Neuronal stem cell (in vitro differentiated cells): Measurements from ENCODE around the gene NDUFA8.

ENCODE experiments used
- DNase-seq: peaks from one replicate; pipeline ENCODE4 v3.0.0-alpha.2; 2013; ENCODE audit warnings: low spot score
- H2AFZ ChIP-seq: one replicate; pipeline ENCODE4 v1.6.1; 2013; ENCODE audit warnings: mild to moderate bottlenecking, low read length, inconsistent platforms
- H2AK5ac ChIP-seq: 2 replicates; pipeline ENCODE4 v1.6.1; 2013; ENCODE audit warnings: low read depth, mild to moderate bottlenecking, inconsistent platforms, low read length, moderate library complexity, mixed read lengths
- H2BK120ac ChIP-seq: 2 replicates; pipeline ENCODE4 v1.6.1; 2013; ENCODE audit warnings: low read depth, mild to moderate bottlenecking, inconsistent platforms, low read length, moderate library complexity, mixed read lengths
- H2BK12ac ChIP-seq: one replicate; pipeline ENCODE4 v1.6.1; 2013; ENCODE audit warnings: low read length, inconsistent platforms
- H2BK15ac ChIP-seq: 2 replicates; pipeline ENCODE4 v1.6.1; 2013; ENCODE audit warnings: mild to moderate bottlenecking, low read length, inconsistent platforms, mixed read lengths
- H2BK5ac ChIP-seq: one replicate; pipeline ENCODE4 v1.6.1; 2013; ENCODE audit warnings: inconsistent platforms, mild to moderate bottlenecking, low read length, moderate library complexity
- H3K14ac ChIP-seq: one replicate; pipeline ENCODE4 v1.6.1; 2013; ENCODE audit warnings: low read length, inconsistent platforms
- H3K18ac ChIP-seq: 2 replicates; pipeline ENCODE4 v1.6.1; 2013; ENCODE audit warnings: low read length, inconsistent platforms
- H3K23ac ChIP-seq: 2 replicates; pipeline ENCODE4 v1.6.1; 2013; ENCODE audit warnings: low read depth, mild to moderate bottlenecking, mixed read lengths, low read length, inconsistent platforms; ENCODE audit not compliant: poor library complexity
- H3K27ac ChIP-seq: replicated peaks from 3 replicates; pipeline ENCODE4 v1.5.1; 2013; ENCODE audit warnings: low read length, inconsistent platforms
- H3K27me3 ChIP-seq, 3 experiments: 2 replicates each; pipeline ENCODE4 v1.6.1; 2013; ENCODE audit warnings: low read length in 3 of 3, mild to moderate bottlenecking in 2 of 3, inconsistent platforms in 1 of 3, low read depth in 1 of 3, mixed read lengths in 1 of 3, moderate library complexity in 1 of 3; ENCODE audit not compliant: control insufficient read depth in 3 of 3, insufficient read depth in 3 of 3
- H3K36me3 ChIP-seq, 2 donors: replicated peaks in 1 of 2; 2 replicates each; pipeline ENCODE4 v1.6.1; 2013; ENCODE audit warnings: low read length in 2 of 2; ENCODE audit not compliant: control insufficient read depth in 2 of 2, insufficient read depth in 2 of 2
- H3K4ac ChIP-seq: 2 replicates; pipeline ENCODE4 v1.6.1; 2013; ENCODE audit warnings: inconsistent platforms, mild to moderate bottlenecking, low read length, moderate library complexity
- H3K4me1 ChIP-seq, 2 donors: 1 replicate in 1 of 2; 2 replicates in 1 of 2; pipeline ENCODE4 v1.6.1; 2013; ENCODE audit warnings: low read length in 2 of 2, low read depth in 1 of 2; ENCODE audit not compliant: control insufficient read depth in 2 of 2, insufficient read depth in 1 of 2
- H3K4me2 ChIP-seq: one replicate; pipeline ENCODE4 v1.6.1; 2013; ENCODE audit warnings: mild to moderate bottlenecking, low read length, inconsistent platforms; ENCODE audit not compliant: insufficient read depth, poor library complexity, severe bottlenecking
- H3K4me3 ChIP-seq, 2 donors: 2 replicates each; pipeline ENCODE4 v1.5.1; 2013; ENCODE audit warnings: low read length in 2 of 2, mild to moderate bottlenecking in 2 of 2, inconsistent platforms in 1 of 2, moderate library complexity in 1 of 2
- H3K79me1 ChIP-seq: one replicate; pipeline ENCODE4 v1.6.1; 2013; ENCODE audit warnings: low read depth, mild to moderate bottlenecking, inconsistent platforms, low read length, moderate library complexity
- H3K9ac ChIP-seq: one replicate; pipeline ENCODE4 v1.6.1; 2013; ENCODE audit warnings: mild to moderate bottlenecking, low read depth, low read length, inconsistent platforms; ENCODE audit not compliant: poor library complexity
- H3K9me3 ChIP-seq, 2 donors: replicated peaks in 1 of 2; 2 replicates each; pipeline versions ENCODE3 to v1.6.1; 2013; ENCODE audit warnings: low read length in 2 of 2, mild to moderate bottlenecking in 2 of 2, inconsistent platforms in 1 of 2, low read depth in 1 of 2, mixed read lengths in 1 of 2, moderate library complexity in 1 of 2; ENCODE audit not compliant: control insufficient read depth in 2 of 2, insufficient read depth in 1 of 2
- H4K8ac ChIP-seq: one replicate; pipeline ENCODE4 v1.6.1; 2013; ENCODE audit warnings: low read depth, mild to moderate bottlenecking, inconsistent platforms, low read length, moderate library complexity
- H4K91ac ChIP-seq: one replicate; pipeline ENCODE4 v1.6.1; 2013; ENCODE audit warnings: low read length, low read depth, mild to moderate bottlenecking, inconsistent platforms; ENCODE audit not compliant: poor library complexity
- WGBS, 2 donors: extraction: QIAGEN DNeasy Blood & Tissue Kit; methylation state at CpG; one replicate each; pipeline ENCODE4 v1.1.7; 2013; ENCODE audit warnings: missing lambda C conversion rate in 2 of 2, mixed read lengths in 1 of 2; ENCODE audit not compliant: insufficient read length in 2 of 2, insufficient replicate concordance in 1 of 2; ENCODE audit errors: extremely low coverage in 2 of 2; 5-methylcytosine and 5-hydroxymethylcytosine counted together

NDUFA8 gene

DNA sequence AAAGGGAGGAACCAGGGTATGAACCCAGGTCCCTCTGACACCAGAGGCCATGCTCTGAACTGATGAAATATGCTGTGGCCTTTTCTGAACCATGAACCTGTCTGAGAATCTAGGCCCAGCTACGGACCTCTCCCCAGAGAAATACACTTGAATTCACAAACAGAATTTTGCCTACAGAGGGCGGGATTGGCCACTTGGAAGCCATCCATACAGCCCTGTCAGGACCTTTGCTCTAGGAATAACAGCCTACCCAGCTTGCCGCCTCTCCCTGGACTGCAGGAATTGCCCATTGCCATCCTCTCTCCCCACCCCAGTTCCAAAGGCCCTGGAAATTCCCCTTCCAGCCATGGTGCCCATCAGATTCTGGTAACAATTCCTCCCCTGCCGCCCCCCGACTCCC, 26.7 kb upstream of the NDUFA8 start:
- Histone ChIP-seq H3K4me3 (no peak overlapping the region), H3K18ac (no peak overlapping the region), H2BK120ac (no peak overlapping the region), H4K8ac (no peak overlapping the region), H2AFZ (no peak overlapping the region), H3K79me1 (no peaks in the 10 kb centered on the region), H3K9ac (no peak overlapping the region), H3K27me3 (peaks cover 0 to 57% (median 0%) of the 10 kb centered on the region in 3 experiments), H3K4me2 (no peak overlapping the region), H3K14ac (no peak overlapping the region), H3K9me3 (no peaks in the 10 kb centered on the region), H2BK12ac (no peak overlapping the region), H3K4ac (no peak overlapping the region), H3K4me1 (peaks cover 0 to 2% of the 10 kb centered on the region in 2 donors), H3K36me3 (no peaks in the 10 kb centered on the region), H4K91ac (no peak overlapping the region), H2AK5ac (no peak overlapping the region), H2BK15ac (no peak overlapping the region), H3K27ac (no peak overlapping the region), H3K23ac (no peak overlapping the region), H2BK5ac (no peak overlapping the region)
- WGBS, 2 donors = no CpG with 5 or more reads among the region's 5 CpGs
- no peak for DNase-seq

DNA sequence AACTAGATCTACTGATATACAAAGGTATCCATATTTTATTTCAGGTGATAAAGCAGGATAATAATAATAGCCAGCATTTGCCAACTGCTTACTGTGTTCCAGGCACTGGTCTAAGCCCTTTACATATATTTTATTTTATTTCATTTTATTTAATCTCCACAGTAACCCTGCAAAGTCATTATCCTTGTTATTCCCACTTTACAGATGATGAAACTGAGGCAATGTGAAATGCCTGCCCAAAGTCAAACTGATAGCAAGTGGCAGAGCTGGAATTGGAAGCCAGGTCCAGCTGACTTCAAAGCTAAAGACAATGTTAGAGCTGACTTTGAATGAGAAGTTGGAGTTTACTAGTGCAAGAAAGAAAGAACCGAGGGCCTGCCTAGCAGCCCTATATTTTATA, 25.0 kb upstream of the NDUFA8 start:
- Histone ChIP-seq H3K4me3 (no peak overlapping the region), H4K8ac (no peak overlapping the region), H2BK15ac (no peak overlapping the region), H2BK120ac (no peak overlapping the region), H2BK12ac (no peak overlapping the region), H2BK5ac (no peak overlapping the region), H3K14ac (no peak overlapping the region), H3K4me2 (no peak overlapping the region), H3K18ac (no peak overlapping the region), H3K36me3 (no peaks in the 10 kb centered on the region), H3K79me1 (no peaks in the 10 kb centered on the region), H3K23ac (no peak overlapping the region), H3K27me3 (peaks cover 0 to 54% (median 0%) of the 10 kb centered on the region in 3 experiments), H4K91ac (no peak overlapping the region), H3K27ac (no peak overlapping the region), H3K9me3 (no peaks in the 10 kb centered on the region), H3K9ac (no peak overlapping the region), H3K4ac (no peak overlapping the region), H2AK5ac (no peak overlapping the region), H2AFZ (no peak overlapping the region), H3K4me1 (no peaks in the 10 kb centered on the region)
- DNase-seq = no peak
- WGBS, 2 donors = no CpG with 5 or more reads among the region's 1 CpG

DNA sequence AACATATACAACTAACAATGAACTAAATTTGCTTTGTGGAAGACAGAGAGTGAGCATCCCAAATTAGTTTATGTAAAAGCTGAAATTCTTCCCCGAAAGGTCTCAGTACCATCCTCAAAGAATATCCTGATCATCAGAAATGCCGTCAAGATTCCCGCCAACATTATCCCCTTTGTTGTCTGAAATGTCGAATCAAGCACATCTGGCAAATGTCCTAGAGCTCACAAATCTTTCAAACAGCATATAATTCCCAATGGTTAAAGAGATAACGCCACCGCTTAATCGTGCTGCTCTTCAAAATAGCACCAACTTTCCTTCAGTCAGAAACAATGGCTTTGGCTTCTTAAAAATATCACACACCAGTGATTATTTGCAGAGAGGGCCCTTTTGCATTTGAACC, 23.9 kb upstream of the NDUFA8 start:
- no peak overlapping the region for H3K18ac ChIP-seq
- H2AK5ac ChIP-seq = no peak overlapping the region
- H2BK15ac ChIP-seq = no peak overlapping the region
- no peaks in the 10 kb centered on the region for H3K4me1 ChIP-seq
- no peak overlapping the region for H4K91ac ChIP-seq
- H2BK12ac ChIP-seq = no peak overlapping the region
- H2BK120ac ChIP-seq = no peak overlapping the region
- no peaks in the 10 kb centered on the region for H3K9me3 ChIP-seq
- WGBS, 2 donors = no CpG with 5 or more reads among the region's 7 CpGs
- H3K4me2 ChIP-seq = no peak overlapping the region
- H3K14ac ChIP-seq = no peak overlapping the region
- no peak overlapping the region for H2AFZ ChIP-seq
- H3K27me3 ChIP-seq = peaks cover 0 to 56% (median 0%) of the 10 kb centered on the region in 3 experiments
- no peak for DNase-seq
- H3K36me3 ChIP-seq = no peaks in the 10 kb centered on the region
- no peak overlapping the region for H2BK5ac ChIP-seq
- no peak overlapping the region for H3K23ac ChIP-seq
- H3K4me3 ChIP-seq = no peak overlapping the region
- no peak overlapping the region for H4K8ac ChIP-seq
- no peak overlapping the region for H3K9ac ChIP-seq
- H3K79me1 ChIP-seq = no peaks in the 10 kb centered on the region
- H3K4ac ChIP-seq = no peak overlapping the region
- H3K27ac ChIP-seq = no peak overlapping the region

GRCh38 chr9:122180633-122181032, 21.1 kb upstream of the NDUFA8 start:
- Histone ChIP-seq H3K79me1 (no peaks in the 10 kb centered on the region), H4K8ac (no peak overlapping the region), H3K4ac (no peak overlapping the region), H3K14ac (no peak overlapping the region), H2BK120ac (no peak overlapping the region), H4K91ac (no peak overlapping the region), H3K18ac (no peak overlapping the region), H2AK5ac (no peak overlapping the region), H2AFZ (no peak overlapping the region), H3K27me3 (peaks cover 0 to 34% (median 0%) of the 10 kb centered on the region in 3 experiments), H3K9me3 (no peaks in the 10 kb centered on the region), H3K4me3 (no peak overlapping the region), H3K23ac (no peak overlapping the region), H3K9ac (no peak overlapping the region), H3K4me2 (no peak overlapping the region), H2BK15ac (no peak overlapping the region), H2BK12ac (no peak overlapping the region), H2BK5ac (no peak overlapping the region), H3K27ac (no peak overlapping the region), H3K36me3 (no peaks in the 10 kb centered on the region), H3K4me1 (no peaks in the 10 kb centered on the region)
- no CpG with 5 or more reads among the region's 4 CpGs for WGBS, 2 donors
- DNase-seq = no peak
